SK-N-SH (cell line): ENCODE data around the gene CCDC188. TPM values are rescaled to one million over a fixed set of nuclear protein-coding genes. Genes with fewer than 3 reads are reported as not detected.

Source experiments
- CTCF ChIA-PET: fragments of 300-600, 350-600 bp; formaldehyde crosslinking; extraction: SDS; loops from one replicate; lab custom pipeline; 2021; lab: Yijun Ruan, JAX
- POLR2A ChIA-PET: fragments of 350-600 bp; sonication (Branson Sonifier 250); formaldehyde crosslinking; extraction: SDS; loops from one replicate; lab custom pipeline; 2020; ENCODE audit warnings: antibody characterized with exemption, inconsistent platforms; lab: Yijun Ruan, JAX
- DNase-seq: peaks from one replicate; pipeline ENCODE4 v3.0.0; 2012
- H2AFZ ChIP-seq: fragments of 200-600 bp; sonication (generic); 2 replicates; pipeline ENCODE4 v1.8.1; 2016; ENCODE audit warnings: antibody characterized with exemption, mild to moderate bottlenecking, low read depth
- H3F3A ChIP-seq: fragments of 200-600 bp; sonication (generic); replicated peaks from 2 replicates; pipeline ENCODE3; 2016; ENCODE audit warnings: antibody characterized with exemption, mild to moderate bottlenecking; ENCODE audit not compliant: insufficient read depth
- H3K27ac ChIP-seq, 2 experiments: fragments of 200-500 bp in 1 of 2; fragments of 200-600 bp in 1 of 2; sonication (Bioruptor generic) in 1 of 2; sonication (generic), shearing (Covaris generic) in 1 of 2; 2 replicates each; pipeline versions ENCODE4 v1.5.1 to v1.6.1; 2014 to 2016; ENCODE audit warnings: low read depth in 2 of 2, inconsistent platforms in 1 of 2, low read length in 1 of 2, mild to moderate bottlenecking in 1 of 2, mixed read lengths in 1 of 2
- H3K27me3 ChIP-seq: fragments of 200-600 bp; sonication (generic), shearing (Covaris generic); 2 replicates; pipeline ENCODE4 v1.6.1; 2016; ENCODE audit warnings: mixed run types; ENCODE audit not compliant: insufficient read depth
- H3K36me3 ChIP-seq, 2 experiments: fragments of 200-500 bp in 1 of 2; fragments of 200-600 bp in 1 of 2; sonication (Bioruptor generic) in 1 of 2; sonication (generic) in 1 of 2; replicated peaks in 1 of 2; 2 replicates each; pipeline versions ENCODE3 to v1.5.1; 2014 to 2016; ENCODE audit warnings: low read length in 1 of 2, mild to moderate bottlenecking in 1 of 2; ENCODE audit not compliant: insufficient read depth in 2 of 2, control insufficient read depth in 1 of 2
- H3K4me1 ChIP-seq, 2 experiments: fragments of 200-500 bp in 1 of 2; fragments of 200-600 bp in 1 of 2; sonication (Bioruptor generic) in 1 of 2; sonication (generic), shearing (Covaris generic) in 1 of 2; 2 replicates each; pipeline versions ENCODE4 v1.5.1 to v1.6.1; 2014 to 2016; ENCODE audit warnings: low read depth in 1 of 2, low read length in 1 of 2, mixed run types in 1 of 2; ENCODE audit not compliant: insufficient read depth in 2 of 2, control insufficient read depth in 1 of 2
- H3K4me2 ChIP-seq: fragments of 200-600 bp; sonication (generic), shearing (Covaris generic); 2 replicates; pipeline ENCODE4 v1.6.1; 2017; ENCODE audit warnings: mixed run types
- H3K4me3 ChIP-seq, 2 experiments: fragments of 200-500 bp in 1 of 2; fragments of 200-600 bp in 1 of 2; sonication (Bioruptor generic) in 1 of 2; sonication (generic), shearing (Covaris generic) in 1 of 2; 2 replicates each; pipeline versions ENCODE4 v1.5.1 to v1.8.1; 2014 to 2016; ENCODE audit warnings: low read depth in 2 of 2, inconsistent platforms in 1 of 2, low read length in 1 of 2, mild to moderate bottlenecking in 1 of 2, mixed read lengths in 1 of 2, moderate library complexity in 1 of 2
- H3K79me2 ChIP-seq: fragments of 200-600 bp; sonication (generic); 2 replicates; pipeline ENCODE4 v1.8.1; 2017; ENCODE audit warnings: mild to moderate bottlenecking; ENCODE audit not compliant: insufficient read depth
- H3K9ac ChIP-seq: fragments of 200-600 bp; sonication (generic); 2 replicates; pipeline ENCODE4 v1.6.1; 2017; ENCODE audit warnings: mixed run types
- H3K9me2 ChIP-seq: fragments of 200-600 bp; sonication (generic); 2 replicates; pipeline ENCODE4 v1.6.1; 2017; ENCODE audit warnings: mixed run types
- H3K9me3 ChIP-seq: fragments of 200-600 bp; sonication (generic); 2 replicates; pipeline ENCODE4 v1.6.1; 2017; ENCODE audit warnings: mixed run types, mild to moderate bottlenecking, moderate library complexity
- H4K20me1 ChIP-seq: fragments of 200-600 bp; sonication (generic); 2 replicates; pipeline ENCODE4 v1.6.1; 2017; ENCODE audit warnings: mild to moderate bottlenecking, mixed run types; ENCODE audit not compliant: insufficient read depth
- CHD2 ChIP-seq: fragments of 150-350 bp; IDR thresholded peaks from 2 replicates; pipeline ENCODE4 v1.6.1; 2018; ENCODE audit warnings: low read length; ENCODE audit not compliant: partially characterized antibody
- CTCF ChIP-seq: fragments of 200-600 bp; sonication (generic); IDR thresholded peaks from 2 replicates; pipeline ENCODE4 v1.6.1; 2017; ENCODE audit warnings: antibody characterized with exemption, mild to moderate bottlenecking, moderate library complexity
- ELF1 ChIP-seq: IDR thresholded peaks from 2 replicates; pipeline ENCODE4 v1.4.0; 2012
- EZH2phosphoT487 ChIP-seq: fragments of 200-600 bp; sonication (generic); IDR thresholded peaks from 2 replicates; pipeline ENCODE4 v1.6.1; 2017; ENCODE audit warnings: low read depth, mixed run types, mild to moderate bottlenecking, antibody characterized with exemption, moderate library complexity, borderline replicate concordance
- FOSL2 ChIP-seq: IDR thresholded peaks from 2 replicates; pipeline ENCODE4 v1.4.0; 2012; ENCODE audit warnings: low read depth, mild to moderate bottlenecking, moderate library complexity, borderline replicate concordance
- GATA2 ChIP-seq: sonication (generic); formaldehyde crosslinking; IDR thresholded peaks from 2 replicates; pipeline ENCODE4 v1.5.0; 2020; ENCODE audit warnings: mild to moderate bottlenecking, missing genetic modification reagents
- JUND ChIP-seq: IDR thresholded peaks from 2 replicates; pipeline ENCODE4 v1.4.0; 2012
- MAX ChIP-seq: IDR thresholded peaks from 2 replicates; pipeline ENCODE4 v1.4.0; 2012; ENCODE audit warnings: low read depth
- MXI1 ChIP-seq: IDR thresholded peaks from 2 replicates; pipeline ENCODE4 v1.6.1; 2012; ENCODE audit warnings: mild to moderate bottlenecking, low read depth, low read length, improper control_type of control experiment
- NFIC ChIP-seq: IDR thresholded peaks from 2 replicates; pipeline ENCODE4 v1.4.0; 2012; ENCODE audit warnings: borderline replicate concordance
- NRF1 ChIP-seq: IDR thresholded peaks from 2 replicates; pipeline ENCODE4 v1.6.1; 2012; ENCODE audit warnings: low read depth, mild to moderate bottlenecking, low read length
- PBX3 ChIP-seq: IDR thresholded peaks from 2 replicates; pipeline ENCODE4; 2012
- RCOR1 ChIP-seq: fragments of 150-350 bp; IDR thresholded peaks from 2 replicates; pipeline ENCODE4 v1.6.1; 2017; ENCODE audit warnings: antibody characterized with exemption, low read length
- SIN3A ChIP-seq: IDR thresholded peaks from 2 replicates; pipeline ENCODE4 v1.6.1; 2012; ENCODE audit warnings: low read depth, mild to moderate bottlenecking, low read length, moderate library complexity, borderline replicate concordance
- USF1 ChIP-seq: IDR thresholded peaks from 2 replicates; pipeline ENCODE4 v1.4.0; 2012; ENCODE audit warnings: low read depth, borderline replicate concordance
- ZBTB33 ChIP-seq: IDR thresholded peaks from 2 replicates; pipeline ENCODE4 v1.4.0; 2012; ENCODE audit warnings: low read depth, borderline replicate concordance
- WGBS: methylation state at CpG from one replicate; pipeline ENCODE4 v1.1.6; 2017; ENCODE audit warnings: low lambda C conversion rate; 5-methylcytosine and 5-hydroxymethylcytosine counted together
- polyA plus RNA-seq, 3 experiments: library from polyadenylated mRNA; depleted of rRNA; stranded (reverse); fragments of >200 nt; gene quantifications; 2 replicates each; pipeline ENCODE4 v1.2.3, GENCODE V29; 2012

CCDC188 gene
- polyA plus RNA-seq, 1 of the 3 experiments (the other 2 are of a cell fraction): 21.1 TPM

GRCh38 chr22:20143883-20144665 is 6.8 kb downstream of the CCDC188 start (continued):
- TF ChIP-seq SIN3A (no peak), CHD2 (no peak), GATA2 (CRISPR knock-in tag) (no peak), ELF1 (no peak), NFIC (no peak), FOSL2 (no peak), ZBTB33 (no peak)
- TF ChIP-seq, all 33 proteins: peak for 0

GRCh38 chr22:20142711-20143621 is 7.9 kb downstream of the CCDC188 start:
- no peak overlapping the region for H3K9ac ChIP-seq
- peaks cover 21% of the 10 kb centered on the region for H4K20me1 ChIP-seq
- H3K4me2 ChIP-seq: no peak overlapping the region
- H3K9me3 ChIP-seq: no peaks in the 10 kb centered on the region
- no peak overlapping the region for H3K4me3 ChIP-seq
- H3K4me1 ChIP-seq: peaks cover 0 to 25% of the 10 kb centered on the region in 2 experiments; a peak in 1 of 4 replicates
- DNase-seq: no peak
- WGBS: 94% methylated on average over 47 of the region's 65 CpGs
- TF ChIP-seq EZH2phosphoT487 (no peak), MXI1 (no peak), CHD2 (no peak), RCOR1 (no peak), NRF1 (no peak), CTCF (no peak), JUND (no peak), USF1 (no peak), PBX3 (no peak), NFIC (no peak), MAX (no peak)
- TF ChIP-seq, all 33 proteins: peak for 0
- peaks cover 0 to 15% of the 10 kb centered on the region in 2 experiments for H3K36me3 ChIP-seq
- ChIA-PET CTCF (no interaction called here), POLR2A (no interaction called here)
- H3F3A ChIP-seq: no peaks in the 10 kb centered on the region
- no peak overlapping the region for H2AFZ ChIP-seq
- peaks cover 15% of the 10 kb centered on the region; the same call in 1 of the 2 replicates for H3K79me2 ChIP-seq
- no peak overlapping the region for H3K27ac ChIP-seq
- H3K27me3 ChIP-seq: no peaks in the 10 kb centered on the region
- no peaks in the 10 kb centered on the region for H3K9me2 ChIP-seq
